B cell (primary cell): ENCODE measurements around the gene SCUBE1. TPM values are rescaled to one million over a fixed set of nuclear protein-coding genes. Genes with fewer than 3 reads are reported as not detected.

Source experiments
- ATAC-seq: fragments of 200-7000 bp; cut with Tn5 transposase; one replicate; pipeline ENCODE4 v1.10.0; 2021; ENCODE audit warnings: low read depth, mild to moderate bottlenecking, moderate number of reproducible peaks, moderate library complexity
- CTCF ChIA-PET: fragments of 350-600 bp; sonication (Branson Sonifier 250); formaldehyde crosslinking; loops from one replicate; lab custom pipeline; 2021; ENCODE audit warnings: antibody characterized with exemption, inconsistent platforms; lab: Charles Lee
- POLR2A ChIA-PET: fragments of 350-600 bp; sonication (Branson Sonifier 250); formaldehyde crosslinking; loops from one replicate; lab custom pipeline; 2021; ENCODE audit warnings: antibody characterized with exemption; lab: Charles Lee
- DNase-seq: peaks from one replicate; pipeline ENCODE4 v3.0.0; 2013
- H2AFZ ChIP-seq: 2 replicates; pipeline ENCODE4 v1.6.1; 2012; ENCODE audit warnings: mild to moderate bottlenecking, low read depth, low read length; ENCODE audit not compliant: insufficient read depth, poor library complexity, severe bottlenecking
- H3K27ac ChIP-seq, 2 donors: 1 replicate in 1 of 2; 2 replicates in 1 of 2; pipeline ENCODE4 v1.5.1; 2012 to 2013; ENCODE audit warnings: low read length in 2 of 2, mild to moderate bottlenecking in 2 of 2, moderate library complexity in 1 of 2
- H3K27me3 ChIP-seq, 4 experiments: fragments of 200-600 bp in 1 of 4; sonication (generic) in 1 of 4; replicated peaks in 1 of 4; 1 replicate in 2 of 4; 2 replicates in 2 of 4; pipeline versions ENCODE4 v1.6.1 to v1.7.0; 2013 to 2016; ENCODE audit warnings: low read length in 3 of 4, mild to moderate bottlenecking in 2 of 4, mixed read lengths in 1 of 4, moderate library complexity in 1 of 4; ENCODE audit not compliant: insufficient read depth in 4 of 4, control insufficient read depth in 3 of 4; ENCODE audit errors: control extremely low read depth in 1 of 4
- H3K36me3 ChIP-seq, 2 experiments: replicated peaks in 1 of 2; 1 replicate in 1 of 2; 2 replicates in 1 of 2; pipeline versions ENCODE4 v1.6.1 to v1.7.1; 2013; ENCODE audit warnings: low read length in 1 of 2; ENCODE audit not compliant: insufficient read depth in 2 of 2, control insufficient read depth in 1 of 2; ENCODE audit errors: control extremely low read depth in 1 of 2, extremely low read depth in 1 of 2
- H3K4me1 ChIP-seq, 2 donors: fragments of 200-600 bp in 1 of 2; sonication (generic) in 1 of 2; 1 replicate in 1 of 2; 2 replicates in 1 of 2; pipeline versions ENCODE4 v1.5.1 to v1.6.1; 2013 to 2017; ENCODE audit warnings: low read length in 2 of 2; ENCODE audit not compliant: control insufficient read depth in 2 of 2, insufficient read depth in 2 of 2
- H3K4me2 ChIP-seq: replicated peaks from 2 replicates; pipeline ENCODE3; 2012; ENCODE audit warnings: mild to moderate bottlenecking, low read depth, low read length; ENCODE audit not compliant: poor library complexity, severe bottlenecking
- H3K4me3 ChIP-seq, 5 experiments: fragments of 200-600 bp in 1 of 5; sonication (generic) in 1 of 5; 1 replicate in 3 of 5; 2 replicates in 2 of 5; pipeline versions ENCODE4 v1.5.1 to v1.7.0; 2011 to 2016; ENCODE audit warnings: low read length in 4 of 5, mild to moderate bottlenecking in 4 of 5, low read depth in 2 of 5, control low read depth in 1 of 5, moderate library complexity in 1 of 5; ENCODE audit not compliant: insufficient read depth in 1 of 5; ENCODE audit errors: control extremely low read depth in 1 of 5, extremely low read depth in 1 of 5
- H3K79me2 ChIP-seq: fragments of 200-600 bp; sonication (generic); one replicate; pipeline ENCODE4 v1.6.0; 2016; ENCODE audit warnings: low read length; ENCODE audit not compliant: control insufficient read depth, insufficient read depth
- H3K9ac ChIP-seq: fragments of 200-600 bp; sonication (generic); 2 replicates; pipeline ENCODE4 v1.6.1; 2017; ENCODE audit warnings: mild to moderate bottlenecking, low read length, moderate library complexity
- H3K9me3 ChIP-seq, 3 donors: one replicate each; pipeline versions ENCODE4 v1.6.1 to v1.7.1; 2013; ENCODE audit warnings: low read length in 2 of 3; ENCODE audit not compliant: control insufficient read depth in 2 of 3, insufficient read depth in 1 of 3; ENCODE audit errors: control extremely low read depth in 1 of 3
- H4K20me1 ChIP-seq: 2 replicates; pipeline ENCODE4 v1.6.0; 2012; ENCODE audit warnings: mild to moderate bottlenecking, low read length; ENCODE audit not compliant: insufficient read depth, control insufficient read depth, poor library complexity, severe bottlenecking
- H3K27ac Mint-ChIP-seq: one replicate; pipeline ENCODE4 v1.8.0; 2021; ENCODE audit warnings: mixed read lengths
- H3K27me3 Mint-ChIP-seq: one replicate; pipeline ENCODE4 v1.8.0; 2021; ENCODE audit warnings: mixed read lengths
- H3K4me1 Mint-ChIP-seq: one replicate; pipeline ENCODE4 v1.8.0; 2021; ENCODE audit warnings: mixed read lengths
- H3K4me3 Mint-ChIP-seq: one replicate; pipeline ENCODE4 v1.8.0; 2021; ENCODE audit warnings: mixed read lengths
- H3K9me3 Mint-ChIP-seq: one replicate; pipeline ENCODE4 v1.8.0; 2022; ENCODE audit warnings: mixed read lengths; ENCODE audit not compliant: insufficient read depth
- CTCF ChIP-seq: fragments of 200-600 bp; IDR thresholded peaks from one replicate; pipeline ENCODE4 v1.8.0; 2022; ENCODE audit warnings: antibody characterized with exemption, mild to moderate bottlenecking
- EZH2 ChIP-seq: IDR thresholded peaks from 2 replicates; pipeline ENCODE4 v1.6.1; 2012; ENCODE audit warnings: borderline replicate concordance, low read depth, mild to moderate bottlenecking, moderate library complexity, low read length; ENCODE audit not compliant: insufficient read depth, poor library complexity, severe bottlenecking
- WGBS: methylation state at CpG from one replicate; pipeline ENCODE4 v1.1.5; 2013; ENCODE audit warnings: missing lambda C conversion rate; ENCODE audit not compliant: insufficient coverage; 5-methylcytosine and 5-hydroxymethylcytosine counted together
- intact Hi-C: fragments of 100-400 bp; cut with micrococcal nuclease; formaldehyde crosslinking; loops from one replicate; pipeline ENCODE4 v1.10.0; 2022
- polyA plus RNA-seq: library from polyadenylated mRNA; depleted of rRNA; stranded (reverse); fragments of >200 nt; gene quantifications from 2 replicates; pipeline ENCODE4 v1.2.3, GENCODE V29; 2012
- total RNA-seq, 2 donors: library from RNA; stranded (reverse); fragments of 120-200 nt in 1 of 2; gene quantifications; 1 replicate in 1 of 2; 2 replicates in 1 of 2; pipeline versions ENCODE4 v1.2.3 to v1.2.4, GENCODE V29; 2013 to 2022

SCUBE1 gene
- total and polyA plus RNA-seq, 2 donors (not counting 1 experiment from before 2014, with no cell fraction given): not detected

- peaks cover 15% of the 10 kb centered on the region for H3K27me3 Mint-ChIP-seq
- peak overlapping the region; percentile 46 for H2AFZ ChIP-seq
- intact Hi-C loops: no loop called here
Observed at GRCh38 chr22:43288807-43289420, 54.3 kb downstream of the SCUBE1 start.

GRCh38 chr22:43288378-43288777, 54.8 kb downstream of the SCUBE1 start:
- WGBS: 95% methylated on average over 16 of the region's 16 CpGs
- DNase-seq: no peak
- Histone ChIP-seq H2AFZ (no peak overlapping the region), H4K20me1 (no peaks in the 10 kb centered on the region), H3K4me3 (no peak overlapping the region), H3K4me2 (no peak overlapping the region), H3K36me3 (no peaks in the 10 kb centered on the region), H3K4me1 (no peaks in the 10 kb centered on the region), H3K27ac (no peak overlapping the region), H3K9me3 (no peaks in the 10 kb centered on the region), H3K9ac (no peak overlapping the region), H3K27me3 (peaks cover 0 to under 1% (median 0%) of the 10 kb centered on the region in 4 experiments), H3K79me2 (no peaks in the 10 kb centered on the region)
- ChIA-PET POLR2A (no interaction called here), CTCF (no interaction called here)
- intact Hi-C loops: no loop called here
- no peak for ATAC-seq
- TF ChIP-seq EZH2 (no peak), CTCF (no peak)
- Mint-ChIP-seq H3K4me3 (no peak overlapping the region), H3K27ac (no peak overlapping the region), H3K9me3 (no peaks in the 10 kb centered on the region), H3K27me3 (peaks cover 19% of the 10 kb centered on the region), H3K4me1 (no peaks in the 10 kb centered on the region)

More at GRCh38 chr22:43288807-43289420, 54.3 kb downstream of the SCUBE1 start:
- H3K4me2 ChIP-seq: no peak overlapping the region
- Mint-ChIP-seq H3K9me3 (no peaks in the 10 kb centered on the region), H3K4me1 (no peaks in the 10 kb centered on the region), H3K4me3 (no peak overlapping the region), H3K27ac (no peak overlapping the region)
- no peaks in the 10 kb centered on the region for H3K79me2 ChIP-seq
- H3K36me3 ChIP-seq: no peaks in the 10 kb centered on the region
- TF ChIP-seq EZH2: no peak
- no peak for TF ChIP-seq CTCF
- no peaks in the 10 kb centered on the region for H3K4me1 ChIP-seq
- no peak overlapping the region for H3K27ac ChIP-seq
- H3K27me3 ChIP-seq: no peaks in the 10 kb centered on the region
- H4K20me1 ChIP-seq: no peaks in the 10 kb centered on the region
- no peak for ATAC-seq
- no peak for DNase-seq
- WGBS: 85% methylated on average over 12 of the region's 12 CpGs
- H3K9ac ChIP-seq: no peak overlapping the region
- CTCF ChIA-PET: no interaction called here
- POLR2A ChIA-PET: no interaction called here
- no peak overlapping the region for H3K4me3 ChIP-seq
- H3K9me3 ChIP-seq: no peaks in the 10 kb centered on the region
